ENCODE data around the gene LRRC10. TPM values are rescaled to one million over a fixed set of nuclear protein-coding genes. Genes with fewer than 3 reads are reported as not detected.

The LRRC10 gene
- total RNA-seq, 4 donors from 2014 or later = not detected

DNA sequence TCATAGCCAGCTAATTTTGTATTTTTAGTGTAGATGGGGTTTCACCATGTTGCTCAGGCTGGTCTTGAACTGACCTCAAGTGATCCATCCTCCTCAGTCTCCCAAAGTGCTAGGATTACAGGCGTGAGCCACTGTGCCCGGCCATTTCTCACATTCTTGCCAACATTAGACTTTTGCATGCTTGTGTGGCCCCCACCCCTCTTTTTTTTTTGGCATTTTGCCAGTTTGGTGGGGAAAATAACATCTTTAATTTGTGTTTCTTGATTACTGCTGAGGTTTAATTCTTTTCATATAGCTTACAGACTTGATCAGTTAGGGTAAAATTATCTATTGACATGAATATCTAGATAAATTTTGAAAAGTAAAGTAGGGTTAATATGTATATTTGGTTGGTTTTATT is 21.6 kb downstream of the LRRC10 start:
- Histone ChIP-seq H3K36me3 (peaks cover 72% of the 10 kb centered on the region), H3K27me3 (no peaks in the 10 kb centered on the region), H3K27ac (no peak overlapping the region), H3K4me1 (peaks cover 12% of the 10 kb centered on the region), H3K4me3 (no peak overlapping the region), H3K9me3 (no peaks in the 10 kb centered on the region)
- 93% methylated on average over 2 of the region's 2 CpGs for WGBS
- TF ChIP-seq POLR2A (IDR thresholded peaks at IDR 0.05) (no peak), EP300 (IDR thresholded peaks at IDR 0.05) (no peak), POLR2AphosphoS5 (IDR thresholded peaks at IDR 0.05) (no peak)
- TF ChIP-seq, protein P1, sequence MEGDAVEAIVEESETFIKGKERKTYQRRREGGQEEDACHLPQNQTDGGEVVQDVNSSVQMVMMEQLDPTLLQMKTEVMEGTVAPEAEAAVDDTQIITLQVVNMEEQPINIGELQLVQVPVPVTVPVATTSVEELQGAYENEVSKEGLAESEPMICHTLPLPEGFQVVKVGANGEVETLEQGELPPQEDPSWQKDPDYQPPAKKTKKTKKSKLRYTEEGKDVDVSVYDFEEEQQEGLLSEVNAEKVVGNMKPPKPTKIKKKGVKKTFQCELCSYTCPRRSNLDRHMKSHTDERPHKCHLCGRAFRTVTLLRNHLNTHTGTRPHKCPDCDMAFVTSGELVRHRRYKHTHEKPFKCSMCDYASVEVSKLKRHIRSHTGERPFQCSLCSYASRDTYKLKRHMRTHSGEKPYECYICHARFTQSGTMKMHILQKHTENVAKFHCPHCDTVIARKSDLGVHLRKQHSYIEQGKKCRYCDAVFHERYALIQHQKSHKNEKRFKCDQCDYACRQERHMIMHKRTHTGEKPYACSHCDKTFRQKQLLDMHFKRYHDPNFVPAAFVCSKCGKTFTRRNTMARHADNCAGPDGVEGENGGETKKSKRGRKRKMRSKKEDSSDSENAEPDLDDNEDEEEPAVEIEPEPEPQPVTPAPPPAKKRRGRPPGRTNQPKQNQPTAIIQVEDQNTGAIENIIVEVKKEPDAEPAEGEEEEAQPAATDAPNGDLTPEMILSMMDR (IDR thresholded peaks at IDR 0.05) = no peak
- DNase-seq (ENCODE audit: low spot score in 2 of 2) = no peak

DNA sequence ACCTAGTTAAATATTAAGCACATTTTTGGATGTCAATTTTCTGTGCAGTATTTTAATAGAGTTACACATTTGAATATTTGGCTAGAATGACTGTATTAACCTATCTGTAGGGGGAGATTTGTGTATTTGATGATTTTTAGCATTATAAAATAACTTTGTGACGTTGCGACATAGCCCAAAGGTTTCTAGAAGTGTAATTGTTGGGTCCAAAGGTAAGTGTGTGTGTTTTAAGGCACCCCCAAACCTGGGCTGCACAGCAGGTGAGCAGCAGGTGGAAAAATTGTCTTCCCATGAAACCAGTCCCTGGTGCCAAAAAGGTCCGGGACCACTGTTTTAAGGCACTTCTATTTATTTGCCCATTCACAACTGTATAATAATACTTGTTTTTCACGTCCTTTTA is 22.2 kb downstream of the LRRC10 start:
- Histone ChIP-seq H3K9me3 (no peaks in the 10 kb centered on the region), H3K27ac (no peak overlapping the region), H3K36me3 (peaks cover 67% of the 10 kb centered on the region), H3K4me3 (no peak overlapping the region), H3K4me1 (peaks cover 12% of the 10 kb centered on the region), H3K27me3 (no peaks in the 10 kb centered on the region)
- TF ChIP-seq, protein P1 (IDR thresholded peaks at IDR 0.05) = no peak
- no peak for TF ChIP-seq POLR2AphosphoS5 (IDR thresholded peaks at IDR 0.05)
- no peak for TF ChIP-seq EP300 (IDR thresholded peaks at IDR 0.05)
- no peak for TF ChIP-seq POLR2A (IDR thresholded peaks at IDR 0.05)
- WGBS = 97% methylated on average over 4 of the region's 4 CpGs
- DNase-seq (ENCODE audit: low spot score in 2 of 2) = no peak

DNA sequence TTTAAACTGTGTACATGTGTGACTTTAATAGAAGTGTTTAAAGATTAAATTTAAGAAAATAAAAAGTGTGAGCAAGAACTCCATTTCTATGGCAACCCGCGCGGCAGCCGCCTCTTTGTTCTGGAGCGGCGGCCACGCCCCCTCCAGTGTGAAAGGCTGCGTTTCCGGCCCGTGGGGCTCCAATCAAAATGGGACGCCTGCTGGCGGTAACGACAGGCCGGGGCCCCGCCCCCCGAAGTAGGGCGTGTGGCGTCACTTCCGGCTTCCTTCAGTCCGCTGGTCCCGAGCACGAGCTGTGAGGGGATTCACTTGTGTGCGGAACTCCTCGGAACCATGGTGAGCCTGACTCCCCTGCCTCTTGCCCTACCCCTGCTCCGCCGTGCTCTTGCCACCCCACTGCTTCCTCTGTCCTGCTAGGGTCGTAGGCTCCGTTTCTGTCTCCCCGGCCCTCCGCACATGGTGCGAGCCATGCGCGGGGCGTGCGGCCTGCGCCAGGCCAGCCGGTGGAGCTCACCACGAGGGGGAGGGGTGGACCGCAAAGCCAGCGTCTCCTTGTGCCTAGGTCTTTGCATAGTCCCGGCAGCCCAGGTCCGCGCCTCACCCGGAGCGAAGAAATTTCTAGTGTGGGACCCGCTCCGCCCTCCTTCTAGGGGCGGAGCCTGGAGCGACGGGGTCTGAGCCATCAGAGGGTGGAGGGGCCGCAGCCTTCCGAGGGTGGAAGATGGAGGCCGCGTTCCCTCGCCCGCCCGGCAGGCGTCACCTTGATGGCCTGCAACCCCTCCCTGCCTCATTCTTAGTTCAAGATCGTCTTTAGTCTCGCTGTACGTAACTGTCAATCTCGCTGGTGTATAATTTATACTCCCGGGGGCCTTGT is 25.3 kb downstream of the LRRC10 start, which contains the start of gene CCT2:
Gene CCT2, plus strand, starts transcription at position 271 of the 874 bp plus-strand sequence. Its CDS starts 63 bp downstream, at position 334.
- Histone ChIP-seq H3K9me3 (no peaks in the 10 kb centered on the region), H3K4me3 (peak within 1 kb of the TSS; percentile 84), H3K36me3 (peaks cover 37% of the 10 kb centered on the region), H3K27me3 (no peaks in the 10 kb centered on the region), H3K4me1 (peaks cover 16% of the 10 kb centered on the region), H3K27ac (peak within 1 kb of the TSS; percentile 91)
- WGBS = 0% methylated on average over 42 of the region's 63 CpGs
- DNase-seq (ENCODE audit: low spot score in 2 of 2) = peak; percentile 98
- TF ChIP-seq POLR2AphosphoS5 (IDR thresholded peaks at IDR 0.05) (peak; percentile 81 to 91 (median 82)), EP300 (IDR thresholded peaks at IDR 0.05) (no peak), POLR2A (IDR thresholded peaks at IDR 0.05) (peak in 1 of 2 donors; percentile 71)
- TF ChIP-seq, protein P1 (IDR thresholded peaks at IDR 0.05) = peak; percentile 19 to 30

DNA sequence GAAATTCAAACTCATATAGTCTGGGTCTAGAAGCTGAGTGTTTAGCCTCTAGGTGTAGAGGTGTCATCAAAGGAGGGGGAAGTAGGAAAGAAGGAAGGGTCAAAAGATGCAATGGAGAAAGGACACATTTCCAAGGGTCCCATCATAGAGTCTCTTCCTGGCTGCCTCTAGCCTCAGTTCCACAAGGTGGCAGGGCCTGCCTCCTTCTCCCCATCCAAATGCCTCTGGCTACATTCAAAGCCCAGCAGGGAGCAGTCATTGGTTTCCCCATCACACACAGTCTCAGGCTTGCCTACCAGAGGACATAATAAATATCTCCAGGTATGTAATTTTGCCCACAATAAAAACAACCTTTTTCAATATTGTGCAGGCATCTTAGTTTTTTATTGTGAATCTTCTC is 27.5 kb downstream of the LRRC10 start:
- DNase-seq (ENCODE audit: low spot score in 2 of 2) = no peak

DNA sequence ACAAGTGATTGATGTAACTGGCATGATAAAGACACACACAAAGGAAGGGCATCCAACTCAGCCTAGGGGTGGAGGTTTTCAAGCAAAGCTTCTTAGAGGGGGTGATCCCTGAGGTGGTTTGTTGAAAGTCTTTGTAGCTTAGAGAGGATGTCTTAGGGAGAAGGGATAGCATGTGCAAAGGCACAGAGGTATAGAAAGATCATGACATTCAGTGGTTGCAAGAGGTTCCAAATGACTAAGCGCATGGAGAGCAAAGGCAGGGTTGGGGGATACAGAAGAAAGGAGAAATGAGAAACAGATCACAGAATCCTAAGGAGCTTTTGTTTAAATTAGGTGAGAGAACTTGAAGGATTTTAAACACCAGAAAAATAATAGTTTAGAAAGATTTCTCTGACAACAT is 30.6 kb downstream of the LRRC10 start:
- TF ChIP-seq POLR2A (IDR thresholded peaks at IDR 0.05) (no peak), POLR2AphosphoS5 (IDR thresholded peaks at IDR 0.05) (no peak), EP300 (IDR thresholded peaks at IDR 0.05) (no peak)
- TF ChIP-seq, protein P1 (IDR thresholded peaks at IDR 0.05) = no peak
- 97% methylated on average over 1 of the region's 1 CpG for WGBS
- Histone ChIP-seq H3K9me3 (no peaks in the 10 kb centered on the region), H3K27ac (no peak overlapping the region), H3K4me1 (peaks cover 8% of the 10 kb centered on the region), H3K27me3 (no peaks in the 10 kb centered on the region), H3K36me3 (peaks cover 7% of the 10 kb centered on the region), H3K4me3 (no peak overlapping the region)
- DNase-seq (ENCODE audit: low spot score in 2 of 2) = no peak

More for the DNA sequence above, 27.5 kb downstream of the LRRC10 start:
- H3K4me3 ChIP-seq = no peak overlapping the region
- H3K9me3 ChIP-seq = no peaks in the 10 kb centered on the region
- no peaks in the 10 kb centered on the region for H3K27me3 ChIP-seq
- H3K36me3 ChIP-seq = peaks cover 15% of the 10 kb centered on the region
- H3K4me1 ChIP-seq = peaks cover 16% of the 10 kb centered on the region
- no peak overlapping the region for H3K27ac ChIP-seq
- TF ChIP-seq, protein P1 (IDR thresholded peaks at IDR 0.05) = no peak
- TF ChIP-seq EP300 (IDR thresholded peaks at IDR 0.05) (no peak), POLR2A (IDR thresholded peaks at IDR 0.05) (no peak), POLR2AphosphoS5 (IDR thresholded peaks at IDR 0.05) (no peak)

Measured in suprapubic skin (tissue), 4 donors.